ENCODE measurements around the gene NUP42. TPM values are rescaled to one million over a fixed set of nuclear protein-coding genes. Genes with fewer than 3 reads are reported as not detected.

Gene NUP42
- total RNA-seq, 1 experiment from 2014 or later: 62.8 TPM

- H3K9me3 Mint-ChIP-seq (ENCODE audit: low read depth, unreplicated experiment): no peaks in the 10 kb centered on the region
- intact Hi-C loops (cut with micrococcal nuclease; ENCODE audit: unreplicated experiment): no loop called here
- no peaks in the 10 kb centered on the region for H3K4me1 Mint-ChIP-seq (ENCODE audit: low read depth, unreplicated experiment)
- H3K27ac Mint-ChIP-seq (ENCODE audit: unreplicated experiment): no peak overlapping the region
- TF ChIP-seq CTCF (IDR thresholded peaks at IDR 0.05; ENCODE audit: unreplicated experiment): no peak
- no peak overlapping the region for H3K4me3 Mint-ChIP-seq (ENCODE audit: low read depth, unreplicated experiment)
- DNase-seq: no peak
- no TSS peak for BruUV-seq (replicated peaks)
- no peaks in the 10 kb centered on the region for H3K27me3 Mint-ChIP-seq (ENCODE audit: unreplicated experiment)
- CTCF ChIA-PET: interaction anchor here (1.3 kb wide), 1 partner anchor 71 kb away, joined by 3 read pairs; no protein-coding TSS in a partner anchor
- H3K36me3 Mint-ChIP-seq (ENCODE audit: insufficient read depth, unreplicated experiment): no peaks in the 10 kb centered on the region
These were observed 24.2 kb upstream of the NUP42 start for GRCh38 chr7:23157679-23158078.

- intact Hi-C loops (cut with micrococcal nuclease; ENCODE audit: unreplicated experiment): no loop called here
- DNase-seq: no peak
- Mint-ChIP-seq H3K4me1 (ENCODE audit: low read depth, unreplicated experiment) (no peaks in the 10 kb centered on the region), H3K27me3 (ENCODE audit: unreplicated experiment) (no peaks in the 10 kb centered on the region), H3K36me3 (ENCODE audit: insufficient read depth, unreplicated experiment) (no peaks in the 10 kb centered on the region), H3K9me3 (ENCODE audit: low read depth, unreplicated experiment) (no peaks in the 10 kb centered on the region), H3K4me3 (ENCODE audit: low read depth, unreplicated experiment) (no peak overlapping the region), H3K27ac (ENCODE audit: unreplicated experiment) (no peak overlapping the region)
- no peak for TF ChIP-seq CTCF (IDR thresholded peaks at IDR 0.05; ENCODE audit: unreplicated experiment)
- BruUV-seq (replicated peaks): no TSS peak
- CTCF ChIA-PET: interaction anchor here (1.3 kb wide), 1 partner anchor 72 kb away, joined by 3 read pairs; no protein-coding TSS in a partner anchor
These were observed 23.3 kb upstream of the NUP42 start for GRCh38 chr7:23158546-23158945.

- Mint-ChIP-seq H3K27me3 (ENCODE audit: unreplicated experiment) (no peaks in the 10 kb centered on the region), H3K27ac (ENCODE audit: unreplicated experiment) (no peak overlapping the region), H3K9me3 (ENCODE audit: low read depth, unreplicated experiment) (no peaks in the 10 kb centered on the region), H3K36me3 (ENCODE audit: insufficient read depth, unreplicated experiment) (no peaks in the 10 kb centered on the region), H3K4me3 (ENCODE audit: low read depth, unreplicated experiment) (no peak overlapping the region), H3K4me1 (ENCODE audit: low read depth, unreplicated experiment) (no peaks in the 10 kb centered on the region)
- BruUV-seq (replicated peaks): no TSS peak
- intact Hi-C loops (cut with micrococcal nuclease; ENCODE audit: unreplicated experiment): no loop called here
- TF ChIP-seq CTCF (IDR thresholded peaks at IDR 0.05; ENCODE audit: unreplicated experiment): no peak
- no peak for DNase-seq
- CTCF ChIA-PET: no interaction called here
These were observed 20.4 kb upstream of the NUP42 start for GRCh38 chr7:23161482-23161881.

GRCh38 chr7:23164846-23165245 lies 17.0 kb upstream of the NUP42 start:
- Mint-ChIP-seq H3K27me3 (ENCODE audit: unreplicated experiment) (no peaks in the 10 kb centered on the region), H3K27ac (ENCODE audit: unreplicated experiment) (no peak overlapping the region), H3K4me3 (ENCODE audit: low read depth, unreplicated experiment) (no peak overlapping the region), H3K36me3 (ENCODE audit: insufficient read depth, unreplicated experiment) (no peaks in the 10 kb centered on the region), H3K9me3 (ENCODE audit: low read depth, unreplicated experiment) (no peaks in the 10 kb centered on the region), H3K4me1 (ENCODE audit: low read depth, unreplicated experiment) (no peaks in the 10 kb centered on the region)
- DNase-seq: no peak
- TF ChIP-seq CTCF (IDR thresholded peaks at IDR 0.05; ENCODE audit: unreplicated experiment): no peak
- CTCF ChIA-PET: no interaction called here
- BruUV-seq (replicated peaks): no TSS peak
- intact Hi-C loops (cut with micrococcal nuclease; ENCODE audit: unreplicated experiment): no loop called here
